Subcutaneous adipose tissue (tissue), 4 donors: ENCODE data around the gene LIN7C. TPM values are rescaled to one million over a fixed set of nuclear protein-coding genes. Genes with fewer than 3 reads are reported as not detected.

Experiments
- total RNA-seq, 4 donors: library from RNA; depleted of rRNA; stranded (reverse); fragments of >200 nt; gene quantifications; one replicate each; pipeline ENCODE4 v1.1.0, GENCODE V29; 2016
- TF ChIP-seq, protein P1 (sequence below): fragments of 450-650 bp; IDR thresholded peaks from one replicate; pipeline ENCODE4 v1.5.1; 2016; ENCODE audit warnings: low read depth, mild to moderate bottlenecking, control low read depth, antibody characterized with exemption, moderate library complexity

LIN7C gene
- total RNA-seq, 4 donors from 2014 or later: 26.4 to 50.4 (median 34.0) TPM

DNA sequence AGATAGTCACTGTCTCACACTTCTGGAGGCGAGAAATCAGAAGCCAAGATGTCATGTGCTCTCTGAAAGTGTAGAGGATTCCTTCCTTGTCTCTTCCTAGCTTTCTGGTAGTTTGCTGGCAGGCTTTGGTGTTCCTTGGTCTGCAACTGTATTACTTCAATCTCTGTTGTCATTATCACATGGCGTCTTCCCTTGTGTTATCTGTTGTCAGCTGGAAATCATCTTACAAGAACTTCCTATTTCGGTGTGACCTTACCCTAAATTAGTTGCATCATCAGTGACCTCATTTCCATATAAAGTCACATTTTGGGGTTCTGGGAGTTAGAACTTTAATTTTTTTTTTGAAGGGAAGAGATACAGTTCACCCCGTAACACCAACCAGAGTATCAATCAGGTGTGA is 3.3 kb upstream of the LIN7C start:
- TF ChIP-seq, protein P1, sequence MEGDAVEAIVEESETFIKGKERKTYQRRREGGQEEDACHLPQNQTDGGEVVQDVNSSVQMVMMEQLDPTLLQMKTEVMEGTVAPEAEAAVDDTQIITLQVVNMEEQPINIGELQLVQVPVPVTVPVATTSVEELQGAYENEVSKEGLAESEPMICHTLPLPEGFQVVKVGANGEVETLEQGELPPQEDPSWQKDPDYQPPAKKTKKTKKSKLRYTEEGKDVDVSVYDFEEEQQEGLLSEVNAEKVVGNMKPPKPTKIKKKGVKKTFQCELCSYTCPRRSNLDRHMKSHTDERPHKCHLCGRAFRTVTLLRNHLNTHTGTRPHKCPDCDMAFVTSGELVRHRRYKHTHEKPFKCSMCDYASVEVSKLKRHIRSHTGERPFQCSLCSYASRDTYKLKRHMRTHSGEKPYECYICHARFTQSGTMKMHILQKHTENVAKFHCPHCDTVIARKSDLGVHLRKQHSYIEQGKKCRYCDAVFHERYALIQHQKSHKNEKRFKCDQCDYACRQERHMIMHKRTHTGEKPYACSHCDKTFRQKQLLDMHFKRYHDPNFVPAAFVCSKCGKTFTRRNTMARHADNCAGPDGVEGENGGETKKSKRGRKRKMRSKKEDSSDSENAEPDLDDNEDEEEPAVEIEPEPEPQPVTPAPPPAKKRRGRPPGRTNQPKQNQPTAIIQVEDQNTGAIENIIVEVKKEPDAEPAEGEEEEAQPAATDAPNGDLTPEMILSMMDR: no peak

DNA sequence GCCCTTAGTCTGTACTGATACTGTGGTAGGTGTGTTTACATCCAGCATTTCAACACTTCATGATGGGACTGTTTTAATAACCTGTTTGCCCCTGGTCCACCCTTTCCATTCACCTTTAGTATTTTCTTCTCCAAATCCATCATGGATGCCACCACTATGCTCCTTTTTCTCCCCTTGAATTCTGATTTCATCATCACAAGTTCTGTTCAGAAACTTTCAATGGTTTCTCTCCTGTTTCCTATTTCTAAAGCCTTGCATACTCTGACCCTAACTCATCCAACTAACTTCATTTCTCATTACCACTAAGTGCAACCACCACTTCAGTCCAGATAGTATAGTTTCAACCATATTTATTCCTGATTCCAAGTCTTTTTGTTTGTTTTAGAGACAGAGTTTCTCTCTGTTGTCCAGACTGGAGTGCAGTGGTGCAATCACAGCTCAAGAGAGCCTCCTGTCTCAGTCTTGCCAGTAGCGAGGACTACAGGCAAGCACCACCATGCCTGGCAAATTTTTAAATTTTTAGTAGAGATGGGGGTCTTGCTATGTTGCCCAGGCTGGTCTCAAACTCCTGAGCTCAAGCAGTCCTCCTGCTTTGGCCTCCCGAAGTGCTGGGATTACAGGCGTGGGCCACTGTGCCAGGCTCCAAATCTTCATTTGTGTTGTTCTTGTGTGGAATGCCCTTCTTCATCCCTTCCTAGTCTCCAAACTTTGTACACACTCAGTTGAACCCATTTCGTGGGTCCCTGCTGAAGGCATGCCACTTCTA is 1.2 kb upstream of the LIN7C start:
- TF ChIP-seq, protein P1: no peak

DNA sequence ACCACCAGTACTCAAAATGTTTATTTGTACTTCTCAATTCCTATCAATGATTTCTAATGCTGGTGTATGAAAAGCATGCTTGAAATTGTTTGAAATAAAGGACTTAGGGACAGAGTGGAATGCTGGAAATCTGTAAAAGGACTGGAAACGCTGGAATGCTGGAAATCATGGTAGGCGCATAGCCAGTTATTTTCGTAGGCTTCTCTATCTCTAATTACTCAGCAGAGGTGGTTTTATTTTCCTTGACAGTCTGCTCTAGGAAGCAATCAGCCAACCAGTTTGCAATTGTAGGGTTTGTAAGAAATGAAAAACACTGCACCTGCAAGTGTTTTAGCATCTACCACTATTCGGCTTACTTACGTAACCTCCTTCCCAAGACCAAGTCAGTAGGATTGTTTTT is 788 bp downstream of the LIN7C start:
- TF ChIP-seq, protein P1: no peak

DNA sequence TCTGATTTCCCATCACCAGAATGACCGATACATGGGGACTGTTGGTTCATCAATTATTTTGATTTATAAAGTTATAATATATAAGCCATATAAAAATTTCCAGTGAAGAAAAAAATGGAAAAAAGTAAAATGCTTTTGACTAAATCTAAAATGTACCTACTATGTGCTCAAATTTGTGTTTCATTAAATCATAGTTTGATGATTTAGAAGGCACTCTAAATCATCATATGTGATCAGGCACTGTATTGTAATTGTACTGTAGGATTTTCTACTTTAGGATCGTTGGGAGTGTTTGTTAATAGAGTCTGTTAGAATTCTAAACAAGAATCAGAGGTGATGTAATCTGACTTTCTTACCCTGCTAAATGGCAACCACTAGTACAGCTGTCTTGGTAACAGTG is 2.4 kb downstream of the LIN7C start:
- TF ChIP-seq, protein P1: no peak

DNA sequence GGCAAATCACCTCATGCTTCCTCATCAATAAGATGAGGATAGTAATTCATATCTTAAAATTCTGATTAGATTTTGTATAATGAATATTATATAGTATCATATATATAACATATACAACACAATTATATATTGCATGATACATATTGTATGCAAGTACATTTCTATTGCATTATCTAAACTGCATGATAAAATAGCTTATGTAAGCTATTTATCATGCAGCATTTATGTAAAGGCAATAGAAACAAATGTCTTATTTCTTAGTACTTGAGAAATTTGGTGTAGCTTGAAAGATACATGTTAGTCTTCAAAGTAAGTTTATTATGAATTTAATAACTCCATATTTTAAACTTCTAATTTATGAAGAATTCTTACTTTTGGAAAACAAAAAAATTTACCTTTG is 5.5 kb downstream of the LIN7C start:
- TF ChIP-seq, protein P1: no peak

DNA sequence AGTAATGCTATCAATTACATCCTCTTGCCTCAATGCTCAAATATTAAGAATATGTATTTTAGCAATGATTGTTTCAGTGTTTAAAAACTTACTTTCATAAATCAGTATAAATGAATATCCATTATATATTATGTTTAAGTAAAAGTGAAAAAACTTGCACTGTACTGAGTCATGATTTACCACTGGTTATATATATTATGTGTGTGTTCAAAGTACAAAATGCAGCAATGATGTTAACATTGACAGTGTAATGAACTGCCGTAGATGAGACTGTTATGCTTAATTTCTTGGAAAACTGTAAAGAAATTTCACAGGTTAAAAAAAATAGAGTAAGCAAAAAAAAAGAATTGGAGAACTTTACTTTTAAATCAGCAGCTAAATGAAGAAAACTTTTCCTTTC is 8.7 kb downstream of the LIN7C start:
- TF ChIP-seq, protein P1: no peak

DNA sequence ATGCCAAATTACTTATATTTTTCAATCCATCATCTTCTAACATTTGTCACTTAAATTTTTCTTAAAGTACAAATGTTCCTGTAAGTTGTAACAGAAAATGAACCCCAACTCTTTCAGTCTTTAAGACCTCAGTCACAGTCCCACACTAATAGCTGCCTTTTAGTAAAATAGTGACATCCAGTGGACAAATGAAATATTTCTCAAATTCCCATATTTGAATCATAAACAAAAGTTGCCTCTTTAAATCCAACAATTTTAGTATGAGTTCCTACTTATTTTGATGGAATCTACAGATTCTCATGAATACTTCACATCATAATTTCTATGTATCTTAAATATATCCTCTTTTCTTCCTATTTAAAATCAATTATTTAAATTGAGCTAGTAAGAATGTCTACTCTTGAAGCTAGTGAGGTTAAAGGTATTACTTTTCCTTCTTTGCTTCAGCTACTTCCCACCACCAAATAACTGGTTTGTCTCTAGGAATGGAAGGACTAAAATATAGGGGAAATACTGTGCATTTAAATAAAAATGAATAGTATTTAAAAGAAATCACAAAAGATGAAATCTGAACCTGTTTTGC is 9.2 kb downstream of the LIN7C start:
- TF ChIP-seq, protein P1: no peak
